GM18951 (cell line): ENCODE data around the gene ENTREP3.
A peak's percentile ranks its signal among the peaks of the same experiment; 100 is the strongest.

Source experiments
- POLR2A ChIP-seq: IDR thresholded peaks from 4 replicates; pipeline ENCODE4 v1.6.1; 2011; ENCODE audit warnings: mild to moderate bottlenecking; ENCODE audit not compliant: insufficient read length, insufficient read depth; ENCODE audit errors: extremely low read depth
- in situ Hi-C: fragments of 300-500 bp; cut with MboI; formaldehyde crosslinking; loops from one replicate; pipeline ENCODE4 v1.12.0; 2022; ENCODE audit warnings: low sequenced_read_pairs, mixed read lengths, inconsistent platforms; ENCODE audit not compliant: unreplicated experiment

ENTREP3 gene

GRCh38 chr1:155253797-155254196, 1.5 kb downstream of the ENTREP3 start:
- TF ChIP-seq POLR2A, result no peak
- in situ Hi-C loops, result no loop called here

- in situ Hi-C loops, result no loop called here
- TF ChIP-seq POLR2A, result no peak
Measured at GRCh38 chr1:155253208-155253607, 2.1 kb downstream of the ENTREP3 start.

GRCh38 chr1:155251566-155251965, 3.7 kb downstream of the ENTREP3 start:
- in situ Hi-C loops, result no loop called here
- no peak for TF ChIP-seq POLR2A

GRCh38 chr1:155250633-155251449, 4.4 kb downstream of the ENTREP3 start:
- TF ChIP-seq POLR2A, result peak; percentile 41
- in situ Hi-C loops, result no loop called here

GRCh38 chr1:155250246-155250632, 5.0 kb downstream of the ENTREP3 start:
- in situ Hi-C loops, result no loop called here
- no peak for TF ChIP-seq POLR2A

- TF ChIP-seq POLR2A, result no peak
- in situ Hi-C loops, result loop anchor here (5.0 kb wide), 1 partner anchor 79 kb away; no protein-coding TSS in a partner anchor
Measured at GRCh38 chr1:155247667-155248553, 7.4 kb downstream of the ENTREP3 start.

GRCh38 chr1:155246796-155247195, 8.5 kb downstream of the ENTREP3 start:
- in situ Hi-C loops, result loop anchor here (5.0 kb wide), 1 partner anchor 81 kb away; no protein-coding TSS in a partner anchor

GRCh38 chr1:155245163-155245524, 10.1 kb downstream of the ENTREP3 start:
- in situ Hi-C loops, result loop anchor here (5.0 kb wide), 1 partner anchor 82 kb away; no protein-coding TSS in a partner anchor
- no peak for TF ChIP-seq POLR2A

- in situ Hi-C loops, result loop anchor here (5.0 kb wide), 1 partner anchor 83 kb away; no protein-coding TSS in a partner anchor
- TF ChIP-seq POLR2A, result peak; percentile 97
Measured at GRCh38 chr1:155244368-155245162, 10.7 kb downstream of the ENTREP3 start.

GRCh38 chr1:155242805-155243358, 12.4 kb downstream of the ENTREP3 start:
- in situ Hi-C loops, result no loop called here
- no peak for TF ChIP-seq POLR2A

- no peak for TF ChIP-seq POLR2A
- in situ Hi-C loops, result no loop called here
Measured at GRCh38 chr1:155241841-155242264, 13.4 kb downstream of the ENTREP3 start.

- peak; percentile 27 for TF ChIP-seq POLR2A
- in situ Hi-C loops, result no loop called here
Measured at GRCh38 chr1:155241069-155241679, 14.1 kb downstream of the ENTREP3 start.
